GM18498 (cell line): ENCODE data around the gene PLD4.
"Not testable (repeated sequence)": the region's sequence is repeated elsewhere in the genome, so short reads cannot be mapped to it uniquely, and the experiment has no call there.

Experiments used
- ATAC-seq: cut with Tn5 transposase; IDR thresholded peaks from one replicate; pipeline ENCODE4 v1.9.1; 2021; ENCODE audit warnings: mild to moderate bottlenecking, moderate library complexity; ENCODE audit not compliant: unreplicated experiment

Gene PLD4

GRCh38 chr14:104939666-104940410 lies 15.2 kb downstream of the PLD4 start:
- no peak for ATAC-seq

GRCh38 chr14:104940526-104941150 lies 16.0 kb downstream of the PLD4 start:
- no peak for ATAC-seq

GRCh38 chr14:104941508-104942365 lies 17.1 kb downstream of the PLD4 start:
- ATAC-seq = no peak

GRCh38 chr14:104942586-104942985 lies 17.9 kb downstream of the PLD4 start:
- ATAC-seq = no peak

- ATAC-seq = not testable (repeated sequence)
These were observed 18.7 kb downstream of the PLD4 start for GRCh38 chr14:104943216-104944015.

GRCh38 chr14:104944016-104944308 lies 19.3 kb downstream of the PLD4 start:
- not testable (repeated sequence) for ATAC-seq

- ATAC-seq = not testable (repeated sequence)
These were observed 19.9 kb downstream of the PLD4 start for GRCh38 chr14:104944436-104945205.

- not testable (repeated sequence) for ATAC-seq
These were observed 20.6 kb downstream of the PLD4 start for GRCh38 chr14:104945266-104945665.

GRCh38 chr14:104945986-104946965 lies 21.6 kb downstream of the PLD4 start:
- not testable (repeated sequence) for ATAC-seq

- ATAC-seq = not testable (repeated sequence)
These were observed 22.5 kb downstream of the PLD4 start for GRCh38 chr14:104947201-104947600.

- not testable (repeated sequence) for ATAC-seq
These were observed 23.4 kb downstream of the PLD4 start for GRCh38 chr14:104947881-104948735.

- ATAC-seq = no peak
These were observed 24.0 kb downstream of the PLD4 start for GRCh38 chr14:104948736-104949031.

GRCh38 chr14:104949406-104949955 lies 24.8 kb downstream of the PLD4 start:
- not testable (repeated sequence) for ATAC-seq

GRCh38 chr14:104950021-104950420 lies 25.3 kb downstream of the PLD4 start:
- ATAC-seq = no peak

- ATAC-seq = not testable (repeated sequence)
These were observed 26.0 kb downstream of the PLD4 start for GRCh38 chr14:104950701-104951100.

GRCh38 chr14:104951863-104952657 lies 27.4 kb downstream of the PLD4 start:
- ATAC-seq = not testable (repeated sequence)

GRCh38 chr14:104953097-104953496 lies 28.4 kb downstream of the PLD4 start:
- no peak for ATAC-seq
